PC-9 (cell line): ENCODE measurements around the gene ANKRD6. TPM values are rescaled to one million over a fixed set of nuclear protein-coding genes. Genes with fewer than 3 reads are reported as not detected.

Experiments used
- BruUV-seq: library from RNA; stranded (reverse); fragments of 400-500 nt; replicated peaks from 2 replicates; lab custom pipeline; 2021; lab: Mats Ljungman, UMichigan
- CTCF ChIA-PET: fragments of 300-600 bp; sonication (Branson Sonifier 250); formaldehyde crosslinking; loops from one replicate; lab custom pipeline; 2022; ENCODE audit warnings: antibody characterized with exemption; lab: Charles Lee
- POLR2A ChIA-PET: fragments of 300-600 bp; sonication (Branson Sonifier 250); formaldehyde crosslinking; loops from one replicate; lab custom pipeline; 2022; ENCODE audit warnings: antibody characterized with exemption; ENCODE audit not compliant: unreplicated experiment; lab: Charles Lee
- DNase-seq, 2 experiments: peaks; one replicate each; pipeline versions ENCODE4 v3.0.0 to v3.0.0-alpha.2; 2015 to 2022; ENCODE audit warnings: mixed read lengths in 1 of 2
- H2AFZ ChIP-seq: fragments of 200-600 bp; sonication (generic); 2 replicates; pipeline ENCODE4 v1.8.1; 2017; ENCODE audit warnings: antibody characterized with exemption
- H3F3A ChIP-seq: fragments of 200-600 bp; sonication (generic); 2 replicates; pipeline ENCODE4 v1.8.1; 2017; ENCODE audit warnings: antibody characterized with exemption, mild to moderate bottlenecking, low read depth; ENCODE audit not compliant: insufficient read depth
- H3K27ac ChIP-seq: fragments of 200-600 bp; sonication (generic); 2 replicates; pipeline ENCODE4 v1.6.1; 2016; ENCODE audit warnings: mixed run types
- H3K27me3 ChIP-seq: fragments of 200-600 bp; sonication (generic); 2 replicates; pipeline ENCODE4 v1.6.1; 2016; ENCODE audit warnings: low read depth, mixed run types; ENCODE audit not compliant: insufficient read depth
- H3K36me3 ChIP-seq: fragments of 200-600 bp; sonication (generic); 2 replicates; pipeline ENCODE4 v1.6.1; 2016; ENCODE audit warnings: low read depth, mixed run types
- H3K4me1 ChIP-seq: fragments of 200-600 bp; sonication (generic); replicated peaks from 2 replicates; pipeline ENCODE4 v1.6.1; 2016; ENCODE audit warnings: mixed run types; ENCODE audit not compliant: insufficient read depth
- H3K4me2 ChIP-seq: fragments of 200-600 bp; sonication (generic); 2 replicates; pipeline ENCODE4 v1.6.1; 2017; ENCODE audit warnings: mixed run types
- H3K4me3 ChIP-seq: fragments of 200-600 bp; sonication (generic); 2 replicates; pipeline ENCODE4 v1.6.1; 2016; ENCODE audit warnings: mixed run types
- H3K79me2 ChIP-seq: fragments of 200-600 bp; sonication (generic); 2 replicates; pipeline ENCODE4 v1.6.1; 2017; ENCODE audit warnings: low read depth, mixed run types
- H3K9me2 ChIP-seq: fragments of 200-600 bp; sonication (generic); 2 replicates; pipeline ENCODE4 v1.8.1; 2017; ENCODE audit warnings: mild to moderate bottlenecking; ENCODE audit not compliant: insufficient read depth
- H3K9me3 ChIP-seq: fragments of 200-600 bp; sonication (generic); 2 replicates; pipeline ENCODE4 v1.8.1; 2016; ENCODE audit warnings: low read depth; ENCODE audit not compliant: insufficient read depth
- H4K20me1 ChIP-seq: fragments of 200-600 bp; sonication (generic); 2 replicates; pipeline ENCODE4 v1.8.1; 2017; ENCODE audit not compliant: insufficient read depth
- CTCF ChIP-seq: fragments of 200-600 bp; sonication (generic); conservative IDR thresholded peaks from 2 replicates; pipeline ENCODE4 v1.6.1; 2017; ENCODE audit warnings: mixed run types, antibody characterized with exemption, mild to moderate bottlenecking, moderate library complexity
- EZH2 ChIP-seq: fragments of 200-600 bp; sonication (generic); IDR thresholded peaks from 2 replicates; pipeline ENCODE4 v1.8.0; 2017; ENCODE audit warnings: antibody characterized with exemption, low read depth
- intact Hi-C: fragments of 100-400 bp; cut with micrococcal nuclease; formaldehyde crosslinking; loops from one replicate; pipeline ENCODE4 v1.10.0; 2022; ENCODE audit not compliant: unreplicated experiment
- total RNA-seq: library from RNA; stranded (reverse); gene quantifications from 2 replicates; pipeline ENCODE4 v1.2.3, GENCODE V29; 2021

ANKRD6 gene
- total RNA-seq, 1 experiment from 2014 or later, result 1.8 TPM

- no peak overlapping the region for H2AFZ ChIP-seq
- no peak for TF ChIP-seq CTCF
- no peak for TF ChIP-seq EZH2
- H3K79me2 ChIP-seq, result no peaks in the 10 kb centered on the region
- no peak overlapping the region for H3K4me2 ChIP-seq
- intact Hi-C loops, result no loop called here
- H3K4me3 ChIP-seq, result no peak overlapping the region
- no peak overlapping the region for H3K27ac ChIP-seq
- H3F3A ChIP-seq, result no peaks in the 10 kb centered on the region
- no TSS peak for BruUV-seq
- CTCF ChIA-PET, result no interaction called here
- DNase-seq, result no peak
- no peaks in the 10 kb centered on the region for H3K9me2 ChIP-seq
- H3K27me3 ChIP-seq, result no peaks in the 10 kb centered on the region
- H4K20me1 ChIP-seq, result no peaks in the 10 kb centered on the region
- H3K9me3 ChIP-seq, result no peaks in the 10 kb centered on the region
- no peaks in the 10 kb centered on the region for H3K4me1 ChIP-seq
- POLR2A ChIA-PET, result no interaction called here
- H3K36me3 ChIP-seq, result no peaks in the 10 kb centered on the region
These were observed 149.8 kb downstream of the ANKRD6 start for GRCh38 chr6:89582669-89583325.

GRCh38 chr6:89583559-89583958 lies 150.6 kb downstream of the ANKRD6 start:
- intact Hi-C loops, result no loop called here
- CTCF ChIA-PET, result no interaction called here
- BruUV-seq, result no TSS peak

GRCh38 chr6:89584539-89584938 lies 151.6 kb downstream of the ANKRD6 start:
- Histone ChIP-seq H4K20me1 (no peaks in the 10 kb centered on the region), H2AFZ (no peak overlapping the region), H3K4me1 (no peaks in the 10 kb centered on the region), H3K4me2 (no peak overlapping the region), H3K9me2 (no peaks in the 10 kb centered on the region), H3K27me3 (no peaks in the 10 kb centered on the region), H3K27ac (no peak overlapping the region), H3K36me3 (no peaks in the 10 kb centered on the region), H3K9me3 (no peaks in the 10 kb centered on the region), H3K4me3 (no peak overlapping the region), H3K79me2 (no peaks in the 10 kb centered on the region), H3F3A (no peaks in the 10 kb centered on the region)
- ChIA-PET CTCF (no interaction called here), POLR2A (no interaction called here)
- intact Hi-C loops, result no loop called here
- TF ChIP-seq CTCF, result no peak
- no peak for TF ChIP-seq EZH2
- no peak for DNase-seq
- BruUV-seq, result no TSS peak

More at GRCh38 chr6:89583559-89583958, 150.6 kb downstream of the ANKRD6 start:
- H3K36me3 ChIP-seq, result no peaks in the 10 kb centered on the region
- no peak overlapping the region for H2AFZ ChIP-seq
- no peaks in the 10 kb centered on the region for H4K20me1 ChIP-seq
- H3K4me2 ChIP-seq, result no peak overlapping the region
- DNase-seq, result no peak
- POLR2A ChIA-PET, result no interaction called here
- H3K27ac ChIP-seq, result no peak overlapping the region
- no peaks in the 10 kb centered on the region for H3K9me2 ChIP-seq
- no peaks in the 10 kb centered on the region for H3K9me3 ChIP-seq
- no peaks in the 10 kb centered on the region for H3K27me3 ChIP-seq
- no peaks in the 10 kb centered on the region for H3K4me1 ChIP-seq
- no peak overlapping the region for H3K4me3 ChIP-seq
- no peaks in the 10 kb centered on the region for H3F3A ChIP-seq
- no peaks in the 10 kb centered on the region for H3K79me2 ChIP-seq
- no peak for TF ChIP-seq EZH2
- no peak for TF ChIP-seq CTCF
